ENCODE data around the gene CCDC43. TPM values are rescaled to one million over a fixed set of nuclear protein-coding genes. Genes with fewer than 3 reads are reported as not detected.

CCDC43 gene
- total and polyA plus RNA-seq, 2 of the 8 experiments (the other 6 are each of a cell fraction or from before 2014, with no cell fraction given): 4.9 to 38.1 TPM

DNA sequence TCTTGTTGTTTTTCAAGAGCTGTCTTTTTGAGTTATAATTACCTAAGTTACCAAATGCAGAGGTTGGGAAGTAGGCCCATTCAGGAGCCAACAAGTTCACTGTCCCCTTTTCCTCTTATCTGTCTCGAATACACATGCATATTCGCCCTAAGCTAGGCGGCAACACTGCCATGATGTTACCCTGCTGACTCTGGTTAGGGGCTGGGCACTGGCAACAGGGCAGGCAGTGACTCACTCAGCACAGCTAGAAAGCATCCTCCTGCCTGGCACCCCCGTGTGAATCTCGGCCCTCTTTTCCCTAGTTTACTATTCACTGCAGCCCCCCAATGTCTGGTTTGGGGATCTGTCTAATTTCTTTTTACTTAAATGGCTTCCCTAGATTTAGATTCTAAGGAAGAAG lies 32.7 kb upstream of the CCDC43 start:
- Histone ChIP-seq H2BK5ac (ENCODE audit: low read depth, low read length) (no peak overlapping the region), H3K23ac (ENCODE audit: insufficient read length) (no peak overlapping the region), H2AK5ac (ENCODE audit: low read depth, low read length) (no peak overlapping the region), H3K36me3 (ENCODE audit: control insufficient read depth in 2 of 4, insufficient read depth in 4 of 4, low read length in 3 of 4) (peaks cover 6 to 18% (median 9%) of the 10 kb centered on the region in 4 experiments; a peak in 5 of 8 replicates), H2BK20ac (ENCODE audit: low read length) (no peak overlapping the region), H3K18ac (ENCODE audit: extremely low read depth, low read length) (no peak overlapping the region), H4K5ac (ENCODE audit: insufficient read length, low read depth, low read length) (no peak overlapping the region), H3K9me3 (ENCODE audit: insufficient read depth in 2 of 2, low read depth in 1 of 2, low read length in 1 of 2) (no peaks in the 10 kb centered on the region), H4K8ac (ENCODE audit: extremely low read depth, insufficient read depth, low read length) (no peak overlapping the region), H2BK12ac (ENCODE audit: low read depth, low read length) (no peak overlapping the region), H3K56ac (replicated peaks; ENCODE audit: insufficient read length, low read depth, low read length) (no peak overlapping the region), H3K27ac (ENCODE audit: low read depth, low read length) (no peak overlapping the region), H3K4ac (replicated peaks; ENCODE audit: insufficient read length, low read depth, low read length) (no peak overlapping the region), H3K27me3 (replicated peaks in 1 of 4; ENCODE audit: control insufficient read depth in 3 of 4, extremely low read depth in 1 of 4, insufficient read depth in 3 of 4, low read length in 3 of 4) (no peaks in the 10 kb centered on the region), H2BK15ac (ENCODE audit: low read length) (no peak overlapping the region), H4K91ac (replicated peaks; ENCODE audit: insufficient read length, low read length) (no peak overlapping the region), H3K4me1 (replicated peaks in 1 of 4; ENCODE audit: control insufficient read depth in 3 of 4, insufficient read depth in 4 of 4, low read length in 3 of 4) (no peaks in the 10 kb centered on the region), H2AFZ (ENCODE audit: low read length) (no peak overlapping the region), H3K79me1 (ENCODE audit: low read depth, low read length) (no peaks in the 10 kb centered on the region), H2BK120ac (replicated peaks; ENCODE audit: low read depth, low read length) (no peak overlapping the region), H3K4me2 (ENCODE audit: insufficient read depth in 1 of 2, low read depth in 2 of 2, low read length in 2 of 2) (no peak overlapping the region), H3K14ac (ENCODE audit: insufficient read length) (no peak overlapping the region), H4K20me1 (replicated peaks in 1 of 2; ENCODE audit: control insufficient read depth in 1 of 2, insufficient read depth in 2 of 2, low read length in 2 of 2) (no peaks in the 10 kb centered on the region), H3K79me2 (ENCODE audit: control insufficient read depth in 1 of 2, insufficient read depth in 2 of 2, low read length in 2 of 2) (no peaks in the 10 kb centered on the region), H3K9ac (replicated peaks in 1 of 4; ENCODE audit: extremely low read depth in 1 of 4, low read depth in 3 of 4, low read length in 3 of 4) (no peak overlapping the region), H3K4me3 (ENCODE audit: extremely low read depth in 1 of 4, insufficient read depth in 2 of 4, low read depth in 3 of 4, low read length in 4 of 4) (no peak overlapping the region), H3K23me2 (ENCODE audit: low read depth, low read length) (no peaks in the 10 kb centered on the region)
- CTCF ChIA-PET (ENCODE audit: partially characterized antibody): interaction anchor here (0.6 to 1.5 kb wide), 5 partner anchors 15 to 52 kb away, joined by 3 to 5 read pairs (median 3); no protein-coding TSS in a partner anchor
- POLR2A ChIA-PET (ENCODE audit: partially characterized antibody): no interaction called here
- 82% methylated on average over 5 of the region's 5 CpGs; no CpG with 5 or more reads in 1 of the 2 experiments for WGBS, 2 experiments (ENCODE audit: extremely low coverage in 1 of 2, insufficient coverage in 1 of 2, insufficient read length in 1 of 2, insufficient replicate concordance in 2 of 2, low coverage in 1 of 2, low lambda C conversion rate in 2 of 2, missing lambda C conversion rate in 1 of 2)
- DNase-seq (ENCODE audit: low read depth in 1 of 2, low spot score in 2 of 2) (no peak), FAIRE-seq (no peak)
- TF ChIP-seq SP2 (IDR thresholded peaks at IDR 0.05; ENCODE audit: low read length): no peak
- TF ChIP-seq RXRA (IDR thresholded peaks at IDR 0.05; ENCODE audit: insufficient read depth, low read depth, low read length): no peak
- TF ChIP-seq POLR2A (IDR thresholded peaks at IDR 0.05; ENCODE audit: control extremely low read depth in 1 of 2, low read depth in 2 of 2, low read length in 2 of 2): no peak
- TF ChIP-seq NRF1 (IDR thresholded peaks at IDR 0.05; ENCODE audit: low read depth, low read length): no peak
- TF ChIP-seq TEAD4 (IDR thresholded peaks at IDR 0.05; ENCODE audit: low read depth, low read length): no peak
- TF ChIP-seq, protein P1, sequence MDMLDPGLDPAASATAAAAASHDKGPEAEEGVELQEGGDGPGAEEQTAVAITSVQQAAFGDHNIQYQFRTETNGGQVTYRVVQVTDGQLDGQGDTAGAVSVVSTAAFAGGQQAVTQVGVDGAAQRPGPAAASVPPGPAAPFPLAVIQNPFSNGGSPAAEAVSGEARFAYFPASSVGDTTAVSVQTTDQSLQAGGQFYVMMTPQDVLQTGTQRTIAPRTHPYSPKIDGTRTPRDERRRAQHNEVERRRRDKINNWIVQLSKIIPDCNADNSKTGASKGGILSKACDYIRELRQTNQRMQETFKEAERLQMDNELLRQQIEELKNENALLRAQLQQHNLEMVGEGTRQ (IDR thresholded peaks at IDR 0.05; ENCODE audit: low read length): no peak
- no peak for TF ChIP-seq BRCA1 (IDR thresholded peaks at IDR 0.05; ENCODE audit: low read depth, low read length)
- no peak for TF ChIP-seq CBX8 (IDR thresholded peaks at IDR 0.05; ENCODE audit: borderline replicate concordance, low read depth, low read length)
- TF ChIP-seq CHD2 (IDR thresholded peaks at IDR 0.05; ENCODE audit: low read length): no peak
- TF ChIP-seq EGR1 (IDR thresholded peaks at IDR 0.05; ENCODE audit: borderline replicate concordance, low read depth, low read length): no peak
- no peak for TF ChIP-seq SIN3A (conservative IDR thresholded peaks at IDR 0.05 in 1 of 2, IDR thresholded peaks at IDR 0.05 in 1 of 2; ENCODE audit: low read depth in 1 of 2, low read length in 2 of 2)
- no peak for TF ChIP-seq TAF7 (optimal IDR thresholded peaks at IDR 0.05; ENCODE audit: borderline replicate concordance, low read depth, low read length)
- no peak for TF ChIP-seq PHF8 (conservative IDR thresholded peaks at IDR 0.05; ENCODE audit: low read depth, low read length)
- no peak for TF ChIP-seq NANOG (IDR thresholded peaks at IDR 0.05; ENCODE audit: insufficient read depth, low read depth, low read length, poor library complexity, severe bottlenecking)
